ENCODE results near the gene GH2.
"Not testable (repeated sequence)": the region's sequence is repeated elsewhere in the genome, so short reads cannot be mapped to it uniquely, and the experiment has no call there.

GH2 gene

GRCh38 chr17:63910096-63910495 lies 28.4 kb upstream of the GH2 start:
- DNase-seq = no peak

- DNase-seq = not testable (repeated sequence)
Observed at GRCh38 chr17:63909586-63909985, 27.8 kb upstream of the GH2 start.

- peak; percentile 24 for DNase-seq
Observed at GRCh38 chr17:63907161-63907778, 25.5 kb upstream of the GH2 start.

- DNase-seq = not testable (repeated sequence)
Observed at GRCh38 chr17:63904796-63905195, 23.1 kb upstream of the GH2 start.

GRCh38 chr17:63903787-63904201 lies 22.1 kb upstream of the GH2 start:
- not testable (repeated sequence) for DNase-seq

- DNase-seq = not testable (repeated sequence)
Observed at GRCh38 chr17:63901971-63902370, 20.2 kb upstream of the GH2 start.

GRCh38 chr17:63898899-63899798 lies 17.4 kb upstream of the GH2 start:
- DNase-seq = not testable (repeated sequence)

- not testable (repeated sequence) for DNase-seq
Observed at GRCh38 chr17:63896524-63897354, 15.0 kb upstream of the GH2 start, which contains the start of gene CSH1. CSH1 (minus strand) TSS chr17:63896574; CDS start chr17:63896511, 63 bp downstream.

GRCh38 chr17:63894821-63895220 lies 13.1 kb upstream of the GH2 start:
- DNase-seq = not testable (repeated sequence)

- DNase-seq = not testable (repeated sequence)
Observed at GRCh38 chr17:63894021-63894420, 12.3 kb upstream of the GH2 start.

GRCh38 chr17:63892316-63893037 lies 10.7 kb upstream of the GH2 start:
- not testable (repeated sequence) for DNase-seq

GRCh38 chr17:63889026-63889848 lies 7.5 kb upstream of the GH2 start:
- DNase-seq = peak; percentile 36

- DNase-seq = not testable (repeated sequence)
Observed at GRCh38 chr17:63885119-63885518, 3.4 kb upstream of the GH2 start.

GRCh38 chr17:63882626-63883126 lies 932 bp upstream of the GH2 start:
- not testable (repeated sequence) for DNase-seq

- not testable (repeated sequence) for DNase-seq
Observed at GRCh38 chr17:63881337-63881736, 407 bp downstream of the GH2 start.

- DNase-seq = no peak
Observed at GRCh38 chr17:63880706-63881105, 1.0 kb downstream of the GH2 start.

- DNase-seq = not testable (repeated sequence)
Observed at GRCh38 chr17:63878413-63878812, 3.3 kb downstream of the GH2 start.

- not testable (repeated sequence) for DNase-seq
Observed at GRCh38 chr17:63874693-63875092, 7.1 kb downstream of the GH2 start.

- not testable (repeated sequence) for DNase-seq
Observed at GRCh38 chr17:63874061-63874626, 7.6 kb downstream of the GH2 start.

- DNase-seq = not testable (repeated sequence)
Observed at GRCh38 chr17:63873577-63873976, 8.2 kb downstream of the GH2 start, which contains the start of gene CSH2. CSH2 (minus strand) TSS chr17:63873677; CDS start chr17:63873614, 63 bp downstream.

Measured in HCEC 1CT (cell line).